Erythroblast (primary cell): ENCODE results near the gene FMN1.
"Not testable (repeated sequence)": the region's sequence is repeated elsewhere in the genome, so short reads cannot be mapped to it uniquely, and the experiment has no call there.

Experiments used
- DNase-seq, 2 experiments: peaks; one replicate each; lab custom pipeline; 2025; lab: John Stamatoyannopoulos, UW
- GATA1 ChIP-seq: IDR thresholded peaks from 2 replicates; pipeline ENCODE4 v1.6.1; 2011; ENCODE audit warnings: low read depth, mild to moderate bottlenecking, control low read depth, low read length, moderate library complexity
- POLR2A ChIP-seq: IDR thresholded peaks from 2 replicates; pipeline ENCODE4 v1.6.1; 2011; ENCODE audit warnings: mild to moderate bottlenecking, low read length

Gene FMN1

GRCh38 chr15:32956006-32956405 is 238.5 kb downstream of the FMN1 start:
- DNase-seq = peak; percentile 1 to 20
- TF ChIP-seq POLR2A (no peak), GATA1 (no peak)

GRCh38 chr15:32953533-32953910 is 241.0 kb downstream of the FMN1 start:
- no peak for TF ChIP-seq POLR2A
- DNase-seq = no peak

- TF ChIP-seq POLR2A (no peak), GATA1 (no peak)
- DNase-seq = no peak
These were observed 241.5 kb downstream of the FMN1 start for GRCh38 chr15:32952901-32953532.

GRCh38 chr15:32951736-32952464 is 242.6 kb downstream of the FMN1 start:
- no peak for DNase-seq
- no peak for TF ChIP-seq POLR2A
- TF ChIP-seq GATA1 = no peak

- not testable (repeated sequence) for DNase-seq
These were observed 244.5 kb downstream of the FMN1 start for GRCh38 chr15:32950051-32950450.

- DNase-seq = no peak
- no peak for TF ChIP-seq GATA1
- TF ChIP-seq POLR2A = no peak
These were observed 248.3 kb downstream of the FMN1 start for GRCh38 chr15:32946210-32946609.

- no peak for DNase-seq
- no peak for TF ChIP-seq GATA1
- TF ChIP-seq POLR2A = no peak
These were observed 250.1 kb downstream of the FMN1 start for GRCh38 chr15:32944431-32944830.

- TF ChIP-seq POLR2A (no peak), GATA1 (no peak)
- DNase-seq = peak in 1 of 2 experiments; percentile 10
These were observed 250.8 kb downstream of the FMN1 start for GRCh38 chr15:32943711-32944110.

- TF ChIP-seq GATA1 (no peak), POLR2A (no peak)
- no peak for DNase-seq
These were observed 252.1 kb downstream of the FMN1 start for GRCh38 chr15:32942401-32942841.

- DNase-seq = no peak
These were observed 252.7 kb downstream of the FMN1 start for GRCh38 chr15:32941823-32942222.

GRCh38 chr15:32936976-32937375 is 257.5 kb downstream of the FMN1 start:
- TF ChIP-seq GATA1 (no peak), POLR2A (no peak)
- no peak for DNase-seq

More at GRCh38 chr15:32941823-32942222, 252.7 kb downstream of the FMN1 start:
- no peak for TF ChIP-seq POLR2A
- TF ChIP-seq GATA1 = no peak

- TF ChIP-seq POLR2A (no peak), GATA1 (no peak)
- DNase-seq = peak in 1 of 2 experiments; percentile 4
These were observed 258.1 kb downstream of the FMN1 start for GRCh38 chr15:32936283-32936918.

GRCh38 chr15:32935139-32935538 is 259.4 kb downstream of the FMN1 start:
- TF ChIP-seq GATA1 (no peak), POLR2A (no peak)
- no peak for DNase-seq

GRCh38 chr15:32933236-32933635 is 261.3 kb downstream of the FMN1 start:
- TF ChIP-seq POLR2A (no peak), GATA1 (no peak)
- DNase-seq = no peak
